Panc1 (cell line): ENCODE results near the gene TIMP1. TPM values are rescaled to one million over a fixed set of nuclear protein-coding genes. Genes with fewer than 3 reads are reported as not detected.

ENCODE experiments used
- ATAC-seq: fragments of 200-7000 bp; cut with Tn5 transposase; 2 replicates; pipeline ENCODE4 v1.9.1; 2020; ENCODE audit warnings: mild to moderate bottlenecking, moderate library complexity
- BruUV-seq: library from RNA; stranded (reverse); fragments of 400-500 nt; replicated peaks from 2 replicates; lab custom pipeline; 2021; lab: Mats Ljungman, UMichigan
- CTCF ChIA-PET: fragments of 300-600 bp; sonication (Branson Sonifier 250); formaldehyde crosslinking; loops from one replicate; lab custom pipeline; 2022; ENCODE audit warnings: antibody characterized with exemption; lab: Charles Lee
- POLR2A ChIA-PET: fragments of 300-600 bp; sonication (Branson Sonifier 250); formaldehyde crosslinking; loops from one replicate; lab custom pipeline; 2022; ENCODE audit warnings: antibody characterized with exemption; lab: Charles Lee
- DNase-seq: peaks from one replicate; pipeline ENCODE4 v3.0.0-alpha.2; 2010; ENCODE audit warnings: low read depth, low spot score
- H3K27ac ChIP-seq: 2 replicates; pipeline ENCODE4 v1.5.1; 2011; ENCODE audit warnings: mild to moderate bottlenecking, low read length, inconsistent platforms
- H3K27me3 ChIP-seq: fragments of 200-500 bp; sonication (Bioruptor generic); 2 replicates; pipeline ENCODE4 v1.6.0; 2014; ENCODE audit warnings: low read length, inconsistent platforms; ENCODE audit not compliant: control insufficient read depth, insufficient read depth
- H3K36me3 ChIP-seq: fragments of 200-500 bp; sonication (Bioruptor generic); 2 replicates; pipeline ENCODE4 v1.5.1; 2014; ENCODE audit warnings: inconsistent platforms, mild to moderate bottlenecking, low read length, moderate library complexity; ENCODE audit not compliant: control insufficient read depth, insufficient read depth
- H3K4me1 ChIP-seq: 2 replicates; pipeline ENCODE4 v1.5.1; 2011; ENCODE audit warnings: inconsistent platforms, mild to moderate bottlenecking, low read length, moderate library complexity; ENCODE audit not compliant: control insufficient read depth, insufficient read depth
- H3K4me3 ChIP-seq, 2 experiments: 2 replicates each; pipeline ENCODE4 v1.5.1; 2011 to 2012; ENCODE audit warnings: low read depth in 2 of 2, low read length in 2 of 2, mild to moderate bottlenecking in 2 of 2, inconsistent platforms in 1 of 2, moderate library complexity in 1 of 2
- H3K9me3 ChIP-seq: fragments of 200-500 bp; sonication (Bioruptor generic); 2 replicates; pipeline ENCODE4 v1.5.1; 2014; ENCODE audit warnings: low read depth, mild to moderate bottlenecking, inconsistent platforms, low read length, moderate library complexity; ENCODE audit not compliant: control insufficient read depth, insufficient read depth
- CTCF ChIP-seq: fragments of 450-650 bp; IDR thresholded peaks from 2 replicates; pipeline ENCODE4 v1.5.1; 2017; ENCODE audit warnings: mild to moderate bottlenecking
- POLR2AphosphoS5 ChIP-seq: IDR thresholded peaks from 2 replicates; pipeline ENCODE4 v1.6.1; 2012; ENCODE audit warnings: mild to moderate bottlenecking, low read depth, low read length, moderate library complexity
- REST ChIP-seq, 2 experiments: IDR thresholded peaks; 2 replicates each; pipeline ENCODE4 v1.6.1; 2011 to 2012; ENCODE audit warnings: low read depth in 2 of 2, control low read depth in 1 of 2, low read length in 1 of 2, mild to moderate bottlenecking in 1 of 2, moderate library complexity in 1 of 2; ENCODE audit not compliant: insufficient read depth in 1 of 2
- SIN3A ChIP-seq: IDR thresholded peaks from 2 replicates; pipeline ENCODE4 v1.6.1; 2012; ENCODE audit warnings: low read depth, mild to moderate bottlenecking, low read length, moderate library complexity, borderline replicate concordance; ENCODE audit not compliant: insufficient read depth
- TCF7L2 ChIP-seq: IDR thresholded peaks from 2 replicates; pipeline ENCODE4 v1.6.1; 2011; ENCODE audit warnings: mild to moderate bottlenecking, low read depth, low read length, inconsistent platforms
- in situ Hi-C: cut with HindIII; loops from 2 replicates; pipeline ENCODE4 v1.10.0; 2016; ENCODE audit warnings: low sequenced_read_pairs, low pct_unique_long_range_greater_than_20kb
- intact Hi-C: fragments of 100-400 bp; cut with micrococcal nuclease; formaldehyde crosslinking; loops from one replicate; pipeline ENCODE4 v1.10.0; 2022; ENCODE audit not compliant: unreplicated experiment
- total RNA-seq: library from RNA; stranded (reverse); gene quantifications from one replicate; pipeline ENCODE4 v1.2.1, GENCODE V29; 2021; ENCODE audit not compliant: unreplicated experiment

Gene TIMP1
- total RNA-seq, 1 experiment from 2014 or later: 131 TPM

GRCh38 chrX:47562615-47563243 is 19.5 kb upstream of the TIMP1 start:
- no peak overlapping the region for H3K27ac ChIP-seq
- ATAC-seq (no peak), DNase-seq (no peak)
- no peak overlapping the region for H3K4me3 ChIP-seq
- H3K27me3 ChIP-seq: no peaks in the 10 kb centered on the region
- ChIA-PET CTCF (interaction anchor here (0.7 kb wide), 1 partner anchor 22 kb away, joined by 6 read pairs; no protein-coding TSS in a partner anchor), POLR2A (no interaction called here)
- H3K36me3 ChIP-seq: no peaks in the 10 kb centered on the region; the same call in none of the 2 replicates
- TF ChIP-seq CTCF: peak; percentile 65
- TF ChIP-seq SIN3A: no peak
- no peak for TF ChIP-seq POLR2AphosphoS5
- TF ChIP-seq REST (IDR thresholded peaks at IDR 0.05; ENCODE audit: insufficient read depth in 1 of 2, low read depth in 2 of 2, low read length in 1 of 2): no peak
- no peak for TF ChIP-seq TCF7L2
- no peaks in the 10 kb centered on the region for H3K4me1 ChIP-seq
- no TSS peak for BruUV-seq
- in situ Hi-C loops: no loop called here
- intact Hi-C loops: no loop called here
- H3K9me3 ChIP-seq: no peaks in the 10 kb centered on the region

GRCh38 chrX:47563801-47564315 is 18.4 kb upstream of the TIMP1 start:
- no peak overlapping the region for H3K4me3 ChIP-seq
- in situ Hi-C loops: no loop called here
- ATAC-seq (no peak), DNase-seq (no peak)
- POLR2A ChIA-PET: no interaction called here
- intact Hi-C loops: no loop called here
- no peaks in the 10 kb centered on the region for H3K27me3 ChIP-seq
- TF ChIP-seq POLR2AphosphoS5: no peak
- CTCF ChIA-PET: no interaction called here
- no peaks in the 10 kb centered on the region; the same call in none of the 2 replicates for H3K36me3 ChIP-seq
- H3K9me3 ChIP-seq: no peaks in the 10 kb centered on the region
- H3K27ac ChIP-seq: no peak overlapping the region
- H3K4me1 ChIP-seq: no peaks in the 10 kb centered on the region
- BruUV-seq: no TSS peak
